ENCODE results near the gene HNRNPM.

Gene HNRNPM

DNA sequence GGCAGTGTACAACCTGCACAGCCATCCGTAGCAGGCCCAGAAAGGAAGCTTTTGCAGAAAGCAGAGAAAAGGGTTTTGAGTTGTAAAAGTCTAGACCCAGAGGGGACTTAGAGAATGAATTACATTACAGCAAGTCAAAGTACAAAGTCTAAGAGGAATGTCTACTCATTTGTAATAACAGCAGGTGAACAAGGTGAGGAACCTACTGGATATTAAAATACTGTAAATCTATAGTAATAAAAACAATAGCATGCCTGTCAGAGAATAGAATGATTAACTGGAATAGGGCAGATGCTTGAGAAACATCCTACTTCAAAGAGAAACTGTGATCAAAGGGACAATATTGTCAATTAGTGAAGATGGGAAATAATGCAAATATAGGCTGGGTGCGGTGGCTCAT is 87.5 kb downstream of the HNRNPM start:
- Mint-ChIP-seq H3K4me1 (ENCODE audit: low read depth) (peaks cover 4% of the 10 kb centered on the region), H3K4me3 (no peak overlapping the region), H3K36me3 (ENCODE audit: low read depth) (peaks cover 29% of the 10 kb centered on the region), H3K27me3 (no peaks in the 10 kb centered on the region), H3K9me3 (no peaks in the 10 kb centered on the region), H3K27ac (peak overlapping the region; percentile 5)
- DNase-seq, result no peak

DNA sequence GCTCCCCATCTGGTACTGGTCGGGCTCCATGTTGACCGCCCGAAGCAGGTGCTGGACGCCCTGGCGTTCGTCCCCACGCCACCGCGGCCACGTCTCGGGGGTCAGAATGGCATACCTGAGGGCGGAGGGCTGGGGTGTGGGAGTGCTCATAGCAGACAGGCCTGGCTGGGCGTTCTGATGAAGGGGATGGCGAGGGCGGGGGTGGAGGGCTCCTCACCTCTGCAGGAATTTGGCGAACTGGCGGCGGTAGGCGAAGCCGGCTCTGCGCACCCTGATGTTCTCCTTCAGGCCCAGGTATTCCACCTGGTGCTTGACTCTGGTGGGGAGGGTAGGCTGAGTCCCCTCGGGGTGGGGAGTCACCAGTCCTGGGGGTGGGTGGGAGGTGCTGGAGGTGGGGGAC is 91.5 kb downstream of the HNRNPM start:
- no peak overlapping the region for H3K27ac Mint-ChIP-seq

DNA sequence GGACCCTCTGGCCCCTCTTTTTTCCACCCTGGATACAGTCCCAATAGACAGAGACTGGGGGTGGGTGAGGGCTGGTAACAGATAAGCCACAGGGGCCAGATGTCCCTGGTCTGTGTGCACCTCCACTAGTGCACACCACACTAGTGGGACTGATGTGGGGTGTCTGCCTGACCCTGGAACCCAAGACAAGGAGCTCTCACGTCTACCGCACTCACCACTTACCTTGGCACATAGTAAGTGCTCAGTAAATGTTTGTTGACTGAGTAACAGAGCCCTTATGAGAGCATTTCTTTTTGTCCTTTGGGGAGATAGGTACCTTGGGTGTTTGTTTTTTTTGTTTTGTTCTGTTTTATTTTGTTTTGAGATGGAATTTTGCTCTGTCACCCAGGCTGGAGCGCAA is 92.3 kb downstream of the HNRNPM start:
- Mint-ChIP-seq H3K36me3 (ENCODE audit: low read depth) (peaks cover 10% of the 10 kb centered on the region), H3K9me3 (no peaks in the 10 kb centered on the region)

More for the DNA sequence above, 91.5 kb downstream of the HNRNPM start:
- Mint-ChIP-seq H3K27me3 (no peaks in the 10 kb centered on the region), H3K4me1 (ENCODE audit: low read depth) (no peaks in the 10 kb centered on the region), H3K36me3 (ENCODE audit: low read depth) (peaks cover 14% of the 10 kb centered on the region), H3K4me3 (no peak overlapping the region), H3K9me3 (no peaks in the 10 kb centered on the region)
- no peak for DNase-seq

More for the DNA sequence above, 92.3 kb downstream of the HNRNPM start:
- H3K27me3 Mint-ChIP-seq, result no peaks in the 10 kb centered on the region
- no peak for DNase-seq
- H3K4me3 Mint-ChIP-seq, result no peak overlapping the region
- H3K4me1 Mint-ChIP-seq (ENCODE audit: low read depth), result no peaks in the 10 kb centered on the region
- H3K27ac Mint-ChIP-seq, result no peak overlapping the region

Measured in activated T-cell treated with anti-CD3 and anti-CD28 coated beads, Interleukin-2, amount 50 U/mL, for 24 hours (primary cell).